ENCODE data around the gene CSF1R.

DNA sequence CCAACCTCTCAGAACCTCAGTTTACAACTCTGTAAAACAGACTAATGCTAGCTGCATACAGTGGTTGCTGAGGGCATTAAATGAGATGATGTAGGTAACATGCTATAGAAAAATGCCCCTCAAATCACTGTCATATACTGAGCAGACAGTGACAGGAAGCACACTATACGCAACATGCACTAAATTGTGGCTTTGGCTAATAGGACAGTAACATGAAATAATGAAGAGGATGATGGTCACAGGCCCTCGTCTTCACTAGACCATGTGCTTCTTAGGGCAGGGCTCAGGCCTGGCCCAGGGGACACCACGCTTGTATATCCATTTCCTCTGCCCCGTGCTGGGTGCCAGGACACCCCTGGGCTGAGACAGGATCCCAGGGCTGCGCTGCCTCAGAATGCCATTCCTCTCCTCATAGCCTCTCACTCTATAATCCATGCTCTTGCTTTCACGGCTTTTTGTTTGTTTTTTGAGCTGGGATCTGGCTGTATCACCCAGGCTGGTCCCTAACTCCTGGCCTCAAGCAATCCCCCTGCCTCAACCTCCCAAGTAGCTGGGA lies 18.9 kb downstream of the CSF1R start:
- TF ChIP-seq, protein P1, sequence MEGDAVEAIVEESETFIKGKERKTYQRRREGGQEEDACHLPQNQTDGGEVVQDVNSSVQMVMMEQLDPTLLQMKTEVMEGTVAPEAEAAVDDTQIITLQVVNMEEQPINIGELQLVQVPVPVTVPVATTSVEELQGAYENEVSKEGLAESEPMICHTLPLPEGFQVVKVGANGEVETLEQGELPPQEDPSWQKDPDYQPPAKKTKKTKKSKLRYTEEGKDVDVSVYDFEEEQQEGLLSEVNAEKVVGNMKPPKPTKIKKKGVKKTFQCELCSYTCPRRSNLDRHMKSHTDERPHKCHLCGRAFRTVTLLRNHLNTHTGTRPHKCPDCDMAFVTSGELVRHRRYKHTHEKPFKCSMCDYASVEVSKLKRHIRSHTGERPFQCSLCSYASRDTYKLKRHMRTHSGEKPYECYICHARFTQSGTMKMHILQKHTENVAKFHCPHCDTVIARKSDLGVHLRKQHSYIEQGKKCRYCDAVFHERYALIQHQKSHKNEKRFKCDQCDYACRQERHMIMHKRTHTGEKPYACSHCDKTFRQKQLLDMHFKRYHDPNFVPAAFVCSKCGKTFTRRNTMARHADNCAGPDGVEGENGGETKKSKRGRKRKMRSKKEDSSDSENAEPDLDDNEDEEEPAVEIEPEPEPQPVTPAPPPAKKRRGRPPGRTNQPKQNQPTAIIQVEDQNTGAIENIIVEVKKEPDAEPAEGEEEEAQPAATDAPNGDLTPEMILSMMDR (conservative IDR thresholded peaks at IDR 0.05; ENCODE audit: low read depth, low read length) = no peak
- no peak for TF ChIP-seq EZH2 (IDR thresholded peaks at IDR 0.05; ENCODE audit: borderline replicate concordance, low read depth, low read length, poor library complexity, severe bottlenecking)
